Caki2 (cell line): ENCODE results near the gene GLRX3. TPM values are rescaled to one million over a fixed set of nuclear protein-coding genes. Genes with fewer than 3 reads are reported as not detected.

ENCODE experiments used
- DNase-seq: peaks from one replicate; pipeline ENCODE4 v3.0.0-alpha.2; 2015; ENCODE audit warnings: low read depth
- in situ Hi-C: cut with HindIII; loops from 2 replicates; pipeline ENCODE4 v1.10.0; 2016; ENCODE audit warnings: low sequenced_read_pairs, low pct_unique_long_range_greater_than_20kb, mixed read lengths
- total RNA-seq: library from RNA; depleted of rRNA; stranded (reverse); fragments of >200 nt; shearing (Covaris generic); gene quantifications from 2 replicates; pipeline ENCODE4 v1.2.3, GENCODE V29; 2014; ENCODE audit warnings: low replicate concordance

The GLRX3 gene
- total RNA-seq, 1 experiment from 2014 or later = 332 TPM

DNA sequence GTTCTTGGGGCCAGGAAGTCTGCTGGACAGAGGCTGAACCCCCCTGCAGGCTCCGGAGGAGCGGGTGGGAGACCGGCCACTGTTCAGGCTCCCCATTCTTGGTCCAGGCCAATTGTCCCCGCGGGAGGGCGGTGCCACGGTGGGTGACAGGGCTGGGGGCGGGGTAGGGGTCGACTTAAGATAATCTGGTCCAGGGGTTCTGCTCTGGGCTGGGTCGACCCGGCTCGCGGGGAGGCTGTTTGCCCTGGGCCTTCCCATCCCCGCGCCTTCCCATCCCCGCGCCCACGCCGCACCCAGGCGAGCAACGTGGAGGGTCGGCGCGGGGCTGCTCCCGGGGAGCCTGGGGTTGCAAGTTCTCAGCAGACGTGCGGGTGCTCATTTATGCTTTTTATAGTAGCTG lies 7.3 kb upstream of the GLRX3 start:
- in situ Hi-C loops = no loop called here
- no peak for DNase-seq

DNA sequence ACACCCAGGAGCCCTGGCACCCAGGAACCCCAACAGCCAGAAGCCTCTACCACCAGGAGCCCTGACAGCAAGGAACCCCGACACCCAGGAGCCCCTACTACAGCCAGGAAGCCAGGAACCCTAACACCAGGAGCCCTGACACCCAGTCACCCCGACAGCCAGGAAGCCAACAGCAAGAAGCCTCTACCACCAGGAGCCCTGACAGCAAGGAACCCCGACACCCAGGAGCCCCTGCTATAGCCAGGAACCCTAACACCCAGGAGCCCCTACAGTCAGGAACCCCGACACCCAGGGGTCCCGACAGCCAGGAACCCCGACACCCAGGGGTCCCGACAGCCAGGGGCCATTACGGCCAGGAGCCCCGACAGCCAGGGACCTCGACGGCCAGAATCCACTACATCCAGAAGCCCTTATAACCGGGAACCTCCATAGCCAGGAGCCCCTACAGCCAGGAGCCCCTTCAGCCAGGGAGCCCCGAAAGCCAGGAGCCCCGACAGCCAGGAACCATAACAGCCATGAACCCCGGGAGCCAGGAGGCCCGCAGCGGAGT lies 440 bp upstream of the GLRX3 start:
- no peak for DNase-seq
- in situ Hi-C loops = no loop called here

DNA sequence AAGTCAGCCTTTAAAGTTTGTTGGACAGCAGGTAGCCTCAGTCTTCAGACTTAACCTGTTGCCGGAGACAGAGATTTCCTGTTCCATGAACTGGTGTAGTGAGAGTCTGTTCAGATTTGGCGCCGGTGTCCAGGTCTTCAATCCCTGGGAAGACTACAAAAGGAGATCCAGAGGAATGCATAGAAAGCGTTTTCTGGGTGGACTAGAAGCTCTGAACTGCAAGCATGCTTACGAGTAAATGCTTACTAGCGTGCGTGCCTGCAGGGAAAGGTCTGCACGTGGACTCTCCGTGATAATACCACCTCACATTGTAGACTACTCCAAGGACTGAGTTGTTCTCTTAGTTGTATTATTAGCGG lies 878 bp downstream of the GLRX3 start:
- DNase-seq = peak; percentile 50
- in situ Hi-C loops = no loop called here

DNA sequence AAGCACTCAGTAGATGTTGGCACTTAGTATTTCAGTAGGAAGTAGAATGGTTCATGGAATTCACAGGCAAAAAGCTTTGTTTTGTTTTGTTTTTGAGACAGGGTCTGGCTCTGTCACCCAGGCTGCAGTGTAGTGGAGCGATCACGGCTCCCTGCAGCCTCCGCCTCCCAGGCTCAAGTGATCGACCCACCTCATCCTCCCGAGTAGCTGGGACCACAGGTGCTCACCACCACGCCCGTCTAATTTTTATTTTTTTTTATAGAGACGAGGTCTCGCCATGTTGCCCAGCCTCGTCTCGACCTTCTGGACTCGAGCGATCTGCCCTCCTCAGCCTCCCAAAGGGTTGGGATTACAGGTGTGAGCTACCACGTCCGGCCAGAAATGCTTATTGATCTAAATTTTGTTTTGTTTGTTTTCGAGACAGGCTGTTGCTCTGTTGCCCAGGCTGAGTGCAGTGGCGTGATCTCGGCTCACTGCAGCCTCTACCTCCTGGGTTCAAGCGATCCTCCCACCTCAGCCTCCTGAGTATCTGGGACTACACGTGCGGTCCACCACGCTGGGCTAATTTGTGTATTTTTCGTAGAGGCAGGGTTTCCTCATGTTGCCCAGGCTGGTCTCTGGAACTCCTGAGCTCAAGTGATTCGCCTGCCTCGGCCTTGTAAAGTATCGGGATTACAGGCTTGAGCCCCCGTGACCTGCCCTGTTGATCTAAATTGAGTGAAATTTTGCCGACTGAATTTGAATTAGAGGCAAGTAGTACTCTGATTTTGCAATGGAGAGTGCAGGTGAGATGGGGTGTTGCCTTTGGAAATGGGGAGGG lies 1.7 kb downstream of the GLRX3 start:
- DNase-seq = no peak
- in situ Hi-C loops = no loop called here

DNA sequence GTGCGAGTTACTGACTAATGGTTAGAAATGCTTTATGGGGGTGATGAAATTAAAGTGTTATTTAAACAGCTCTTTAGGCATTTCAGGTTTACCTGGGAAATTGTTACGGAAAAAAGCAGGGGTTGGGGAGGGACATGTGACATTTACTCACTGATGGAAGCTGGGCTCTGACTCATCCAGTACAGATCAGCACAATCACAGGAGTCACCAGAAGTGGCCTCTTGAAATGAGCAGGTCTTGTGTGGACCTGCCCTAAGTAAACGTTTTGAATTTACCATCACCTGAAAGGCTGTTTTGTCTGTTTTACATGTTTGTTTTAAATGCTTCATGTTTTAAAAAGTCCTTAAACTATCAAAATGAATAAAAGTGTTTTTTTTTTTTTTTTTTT lies 2.3 kb downstream of the GLRX3 start:
- in situ Hi-C loops = no loop called here
- peak; percentile 76 for DNase-seq

DNA sequence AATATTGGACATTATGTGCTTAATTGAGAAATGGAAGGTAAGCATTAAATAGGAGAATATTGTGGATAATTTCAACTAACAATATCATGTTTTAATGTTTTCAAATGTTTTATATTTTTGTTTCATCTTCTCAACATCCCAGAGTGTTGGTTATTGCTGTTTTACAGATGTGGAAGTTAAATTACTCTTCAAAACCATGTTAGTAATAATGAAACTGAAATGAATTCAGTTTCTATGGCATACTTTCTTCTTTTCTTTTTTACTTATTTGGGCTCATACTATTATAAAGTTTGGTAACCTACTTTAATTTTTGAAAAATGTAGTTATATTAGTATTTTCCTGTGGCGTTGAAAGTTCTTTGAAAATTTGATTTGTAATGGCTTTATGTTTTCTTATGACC lies 4.2 kb downstream of the GLRX3 start:
- no peak for DNase-seq
- in situ Hi-C loops = no loop called here

DNA sequence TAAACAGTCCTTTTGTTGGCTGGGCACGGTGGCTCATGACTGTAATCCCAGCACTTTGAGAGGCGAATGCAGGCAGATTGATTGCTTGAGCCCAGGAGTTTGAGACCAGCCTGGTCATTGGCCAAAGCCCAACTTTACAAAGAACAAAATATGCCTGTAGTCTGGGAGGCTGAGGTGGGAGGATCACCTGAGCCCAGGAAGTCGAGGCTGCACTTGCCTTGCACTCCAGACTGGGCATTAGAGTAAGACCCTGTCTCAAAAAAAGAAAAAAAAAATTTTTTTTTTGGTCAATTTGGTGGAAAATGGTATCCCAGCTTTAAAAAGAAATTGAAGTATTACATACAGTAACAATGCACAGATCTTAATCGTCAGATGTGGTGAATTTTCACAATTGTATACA lies 4.8 kb downstream of the GLRX3 start:
- DNase-seq = no peak
- in situ Hi-C loops = no loop called here

DNA sequence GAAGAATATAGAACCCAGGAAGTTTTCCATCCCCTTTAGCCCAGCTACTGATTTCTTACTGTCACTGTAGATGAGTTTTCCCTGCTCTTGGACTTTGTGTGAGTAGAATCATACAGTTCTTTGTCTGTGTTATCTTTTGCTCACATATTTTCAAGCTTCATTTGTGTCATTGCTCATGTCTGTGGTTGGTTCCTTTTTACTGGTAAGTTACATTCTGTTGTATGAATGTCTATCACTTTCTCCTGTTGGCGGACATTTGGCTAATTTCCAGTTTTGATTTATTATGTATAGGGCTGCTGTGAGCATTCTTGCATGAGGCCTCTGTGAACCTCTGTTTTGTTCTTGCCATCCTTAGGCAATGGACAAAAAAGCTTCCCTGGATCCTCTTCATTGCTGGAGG lies 5.3 kb downstream of the GLRX3 start:
- DNase-seq = no peak
- in situ Hi-C loops = no loop called here

DNA sequence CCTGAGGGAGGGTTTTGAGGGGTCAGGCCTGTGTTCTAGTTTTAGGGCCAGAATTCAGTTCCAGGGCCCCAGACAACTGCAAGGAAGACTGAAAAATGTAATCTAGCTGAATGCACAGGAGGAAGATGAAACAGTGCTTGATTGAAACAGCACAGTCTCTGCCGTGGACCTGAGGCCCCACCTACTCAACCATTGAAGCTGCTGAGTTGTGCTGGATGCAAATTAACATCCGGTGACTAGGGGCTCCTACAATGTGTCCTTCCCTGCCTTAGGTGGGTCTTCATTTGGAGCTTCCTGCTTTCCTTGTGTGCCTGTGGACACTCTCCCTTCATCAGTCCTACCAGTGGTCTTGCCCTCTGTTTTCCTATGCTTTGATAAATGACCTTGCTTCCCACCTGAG lies 5.7 kb downstream of the GLRX3 start:
- no peak for DNase-seq
- in situ Hi-C loops = no loop called here

DNA sequence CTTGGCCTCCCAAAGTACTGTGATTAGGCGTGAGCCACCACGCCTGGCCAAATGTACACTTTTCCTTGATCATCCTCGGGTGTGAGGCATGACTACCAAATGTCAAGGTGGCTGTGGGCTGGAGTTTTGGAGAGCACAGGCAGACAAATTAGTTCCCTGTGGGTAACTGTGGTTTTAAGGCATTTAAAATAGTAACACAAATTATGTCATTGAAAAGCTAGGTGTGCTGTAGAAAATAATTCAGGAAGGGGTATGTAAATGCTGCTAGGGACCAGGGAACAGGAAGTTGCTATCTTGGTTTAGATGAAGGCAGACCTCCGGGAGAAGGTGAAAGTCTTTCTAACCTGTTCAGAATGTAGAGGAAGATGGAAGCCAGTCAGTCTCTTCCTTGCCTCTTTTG lies 9.9 kb downstream of the GLRX3 start:
- no peak for DNase-seq
- in situ Hi-C loops = no loop called here

DNA sequence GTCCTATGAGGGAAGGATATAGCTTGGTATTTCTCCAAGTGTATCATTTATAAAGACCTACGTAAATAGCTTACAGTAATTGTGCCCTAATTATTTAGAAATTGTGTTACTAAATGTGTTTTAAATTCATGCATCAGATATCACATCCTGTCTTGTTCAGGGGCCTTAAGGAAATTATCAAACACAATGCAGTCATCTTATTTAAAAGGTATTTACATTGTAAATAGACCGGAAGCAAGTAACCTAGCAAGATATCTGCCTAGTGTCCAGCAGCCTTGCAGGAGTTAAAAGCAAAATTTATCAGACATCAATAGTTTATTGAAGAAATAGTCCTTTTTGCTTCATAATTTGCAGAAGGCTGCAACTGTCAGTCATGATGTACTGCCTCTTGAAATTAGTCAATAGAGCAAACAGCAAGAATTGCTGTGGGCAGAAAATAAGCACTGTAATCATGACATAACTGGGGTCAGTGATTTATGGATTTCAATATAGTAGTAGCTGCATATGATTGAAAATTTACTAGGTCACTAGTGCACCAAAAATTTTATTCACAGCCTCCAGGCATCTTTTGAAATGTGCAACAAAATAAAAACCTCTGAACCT lies 23.1 kb downstream of the GLRX3 start:
- in situ Hi-C loops = no loop called here
- no peak for DNase-seq

DNA sequence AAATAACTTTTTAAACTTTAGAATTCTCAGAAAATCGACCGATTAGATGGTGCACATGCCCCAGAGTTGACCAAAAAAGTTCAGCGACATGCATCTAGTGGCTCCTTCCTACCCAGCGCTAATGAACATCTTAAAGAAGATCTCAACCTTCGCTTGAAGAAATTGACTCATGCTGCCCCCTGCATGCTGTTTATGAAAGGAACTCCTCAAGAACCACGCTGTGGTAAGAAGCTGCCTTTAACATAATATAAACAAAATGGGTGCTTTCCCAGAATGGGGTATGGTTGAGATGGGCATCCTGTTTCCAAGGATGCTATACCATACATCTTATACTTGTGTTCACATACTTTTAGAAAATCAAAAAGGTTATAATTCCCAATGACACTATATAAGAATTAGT lies 24.6 kb downstream of the GLRX3 start:
- in situ Hi-C loops = no loop called here
- no peak for DNase-seq

DNA sequence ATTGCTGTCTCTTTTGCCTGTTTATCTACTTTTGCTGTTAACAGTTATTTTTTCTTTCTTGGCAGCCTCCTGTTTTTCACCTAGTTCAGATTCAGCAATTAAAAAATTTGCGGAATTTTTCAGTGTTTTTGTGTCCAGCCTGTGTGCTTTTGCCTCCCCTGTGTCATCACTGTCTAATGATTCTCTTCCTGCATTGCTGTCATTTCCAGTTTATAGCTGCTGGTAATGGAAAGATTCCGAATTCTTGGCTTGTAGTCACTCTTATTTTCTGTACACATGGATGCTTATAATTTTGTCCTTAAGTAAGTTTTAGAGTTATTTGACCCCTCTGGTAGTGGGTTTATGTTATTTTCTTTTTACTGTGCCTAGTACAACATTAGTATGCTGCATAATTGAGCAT lies 25.1 kb downstream of the GLRX3 start:
- no peak for DNase-seq
- in situ Hi-C loops = no loop called here

DNA sequence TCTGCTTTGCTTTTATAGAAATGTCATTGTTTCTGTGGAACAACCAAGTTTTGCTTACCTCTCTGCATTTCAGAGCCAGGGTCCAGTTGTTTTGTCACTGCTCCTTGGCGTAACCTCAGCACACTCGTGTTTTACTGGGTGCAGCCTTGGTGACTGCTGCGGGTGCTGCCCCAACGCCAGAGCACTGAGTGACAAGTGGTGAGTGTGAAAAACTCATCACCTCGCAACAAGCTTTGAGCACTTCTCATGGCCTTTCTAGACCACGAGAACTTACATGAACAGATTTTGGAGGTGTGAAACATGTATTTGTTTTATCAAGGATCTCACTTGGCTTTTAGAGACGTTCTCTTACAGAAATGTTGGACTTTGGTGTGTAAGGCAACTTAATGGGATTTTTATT lies 31.0 kb downstream of the GLRX3 start:
- in situ Hi-C loops = no loop called here
- DNase-seq = no peak

DNA sequence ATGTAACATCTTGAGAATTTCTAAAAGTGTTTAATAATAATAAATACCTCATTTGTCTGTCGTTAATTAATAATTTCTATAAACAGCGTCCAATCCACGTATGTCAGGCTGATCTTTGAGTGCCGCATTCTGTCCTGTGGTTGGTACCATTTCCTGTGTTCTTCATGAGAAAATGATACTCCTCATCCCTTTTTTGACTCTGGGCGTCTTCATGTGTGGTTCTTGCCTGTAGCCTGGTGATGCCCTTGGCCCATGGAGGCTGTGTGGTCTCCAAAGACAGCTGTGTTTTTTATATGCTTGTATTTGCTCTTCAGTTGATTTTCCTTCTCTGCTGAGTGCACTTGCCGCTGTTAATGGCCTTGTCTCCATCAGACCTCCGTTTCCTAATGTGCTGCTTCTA lies 31.5 kb downstream of the GLRX3 start:
- in situ Hi-C loops = no loop called here
- no peak for DNase-seq

DNA sequence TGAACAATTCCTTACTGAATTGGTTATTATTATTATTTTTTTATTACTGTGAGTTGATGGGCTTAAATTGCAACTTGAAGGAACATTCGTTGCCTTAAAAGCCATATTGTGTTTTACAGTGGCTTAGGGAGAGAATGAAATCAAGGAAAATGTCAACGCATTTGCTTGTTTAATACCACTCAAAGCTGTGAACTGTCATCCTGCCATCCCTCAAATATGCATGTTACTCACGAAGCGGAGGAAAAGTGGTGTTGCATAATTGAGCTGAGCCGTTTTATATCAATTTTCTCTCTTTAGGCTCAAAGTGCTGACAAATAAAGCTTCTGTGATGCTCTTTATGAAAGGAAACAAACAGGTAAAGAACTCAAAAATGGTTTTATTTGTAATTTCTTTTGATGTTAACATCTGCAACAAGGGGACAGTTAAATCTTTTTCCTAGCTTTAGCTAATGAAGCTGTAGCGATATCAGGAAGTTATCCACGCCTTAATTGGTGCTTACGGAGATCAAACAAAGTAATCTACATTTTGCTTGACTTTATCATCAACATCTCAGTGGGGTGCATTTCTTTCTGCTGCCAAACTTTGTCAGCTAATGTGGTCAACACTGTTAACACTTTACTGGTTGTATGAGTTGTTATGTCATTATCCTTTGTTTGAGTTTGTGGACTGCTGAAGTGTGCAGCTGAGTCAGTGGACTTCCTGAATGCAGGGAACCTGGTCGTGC lies 33.1 kb downstream of the GLRX3 start:
- DNase-seq = no peak
- in situ Hi-C loops = no loop called here

DNA sequence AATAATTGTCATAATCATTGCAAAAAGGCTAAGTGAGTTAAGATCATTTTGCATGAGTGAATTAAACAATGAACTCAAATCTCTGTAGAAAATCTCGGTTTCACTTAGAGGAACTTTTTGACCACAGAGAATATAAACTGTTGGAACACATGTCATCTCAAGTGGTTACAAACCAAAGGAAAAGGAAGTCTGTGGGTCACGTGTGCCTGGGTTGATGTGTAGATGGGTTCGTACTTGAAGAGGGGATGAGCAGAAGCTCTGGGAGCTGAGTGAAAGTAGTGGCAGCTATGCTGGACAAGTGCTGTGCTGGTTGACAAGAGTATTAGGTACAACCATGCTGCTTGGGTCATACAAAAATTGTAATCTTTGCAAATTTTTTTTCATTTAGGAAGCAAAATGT lies 35.0 kb downstream of the GLRX3 start:
- in situ Hi-C loops = no loop called here
- no peak for DNase-seq

DNA sequence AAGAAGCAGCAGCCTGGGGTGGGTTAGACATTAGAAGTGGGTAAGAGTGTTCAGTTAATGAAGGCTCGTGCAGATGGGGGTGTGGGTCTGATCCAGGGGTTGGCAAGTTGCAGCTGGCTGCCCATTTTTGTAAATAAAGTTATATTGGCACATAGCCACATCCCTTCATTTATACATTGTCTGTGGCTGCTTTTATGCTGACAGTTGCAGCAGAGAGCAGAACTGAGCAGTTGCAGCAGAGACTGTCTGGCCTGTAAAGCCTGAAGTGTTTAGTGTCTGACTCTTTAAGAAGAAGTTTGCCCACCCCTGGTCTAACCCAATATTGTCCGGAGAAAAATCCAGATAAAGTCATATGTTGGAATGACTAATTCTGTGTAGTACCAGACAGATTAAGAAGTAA lies 38.1 kb downstream of the GLRX3 start:
- in situ Hi-C loops = no loop called here

DNA sequence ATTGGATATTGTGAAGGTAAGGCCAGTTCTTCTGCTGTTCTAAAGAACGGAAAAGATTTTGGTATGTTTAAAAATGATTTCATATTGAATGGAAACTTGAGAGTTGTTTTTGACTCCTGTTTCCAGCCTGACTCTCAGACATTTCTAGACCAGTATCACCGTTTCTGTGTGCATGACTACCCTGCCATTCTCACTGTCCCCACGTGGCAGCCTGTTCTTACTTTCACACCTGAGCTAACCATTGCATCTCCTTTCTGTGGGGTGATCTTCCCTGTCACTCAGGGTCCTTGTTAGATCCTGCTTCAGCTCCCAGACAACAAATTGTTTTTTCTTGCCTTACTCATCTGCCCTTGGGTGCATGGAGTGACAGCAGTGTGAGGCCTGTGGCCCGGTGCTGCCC lies 38.9 kb downstream of the GLRX3 start:
- DNase-seq = no peak
- in situ Hi-C loops = no loop called here

More for the DNA sequence above, 38.1 kb downstream of the GLRX3 start:
- no peak for DNase-seq
